ENCODE data around the gene BEX4.

The BEX4 gene

GRCh38 chrX:103254921-103255493 is 40.1 kb downstream of the BEX4 start, which contains the start of gene TCEAL8:
TSS of gene TCEAL8 (minus strand) at chrX:103255155. CDS start at chrX:103253979, 1,176 bp downstream.
- H3K9me3 ChIP-seq (ENCODE audit: insufficient read depth, low read depth, low read length) = no peaks in the 10 kb centered on the region
- no peaks in the 10 kb centered on the region for H3K27me3 ChIP-seq (ENCODE audit: insufficient read depth, low read length, poor library complexity, severe bottlenecking)
- H3K4me3 ChIP-seq (ENCODE audit: low read length, poor library complexity, severe bottlenecking) = peak within 1 kb of the TSS; percentile 97
- peak within 1 kb of the TSS; percentile 93 for H3K4me2 ChIP-seq (ENCODE audit: low read depth, low read length, poor library complexity, severe bottlenecking)
- TF ChIP-seq CTCF (conservative IDR thresholded peaks at IDR 0.05; ENCODE audit: low read length) (no peak), EZH2phosphoT487 (IDR thresholded peaks at IDR 0.05; ENCODE audit: borderline replicate concordance) (no peak)
- H4K20me1 ChIP-seq (ENCODE audit: insufficient read depth, low read length, poor library complexity, severe bottlenecking) = peaks cover 16% of the 10 kb centered on the region
- peaks cover 14% of the 10 kb centered on the region for H3K4me1 ChIP-seq (ENCODE audit: insufficient read depth, low read length, poor library complexity, severe bottlenecking)
- no peaks in the 10 kb centered on the region for H3K9me2 ChIP-seq (replicated peaks; ENCODE audit: low read depth, low read length)
- peak within 1 kb of the TSS; percentile 96 for H2AFZ ChIP-seq (ENCODE audit: low read length)
- H3K79me2 ChIP-seq (ENCODE audit: insufficient read depth, low read length) = peaks cover 37% of the 10 kb centered on the region
- H3F3A ChIP-seq (ENCODE audit: low read depth) = no peaks in the 10 kb centered on the region
- no peaks in the 10 kb centered on the region for H3K36me3 ChIP-seq (ENCODE audit: insufficient read depth, low read length)
- H3K9ac ChIP-seq (ENCODE audit: low read depth, low read length, poor library complexity, severe bottlenecking) = peak within 1 kb of the TSS; percentile 98

- no peak for TF ChIP-seq EZH2phosphoT487 (IDR thresholded peaks at IDR 0.05; ENCODE audit: borderline replicate concordance)
- TF ChIP-seq CTCF (conservative IDR thresholded peaks at IDR 0.05; ENCODE audit: low read length) = no peak
- H3K4me2 ChIP-seq (ENCODE audit: low read depth, low read length, poor library complexity, severe bottlenecking) = no peak overlapping the region
- H2AFZ ChIP-seq (ENCODE audit: low read length) = no peak overlapping the region
These were observed 41.7 kb downstream of the BEX4 start for GRCh38 chrX:103256651-103257050.

GRCh38 chrX:103258275-103258674 is 43.4 kb downstream of the BEX4 start:
- H4K20me1 ChIP-seq (ENCODE audit: insufficient read depth, low read length, poor library complexity, severe bottlenecking) = peaks cover 9% of the 10 kb centered on the region
- H3K9ac ChIP-seq (ENCODE audit: low read depth, low read length, poor library complexity, severe bottlenecking) = no peak overlapping the region
- H3K4me2 ChIP-seq (ENCODE audit: low read depth, low read length, poor library complexity, severe bottlenecking) = no peak overlapping the region
- H3K4me1 ChIP-seq (ENCODE audit: insufficient read depth, low read length, poor library complexity, severe bottlenecking) = peaks cover 9% of the 10 kb centered on the region
- no peak overlapping the region for H3K4me3 ChIP-seq (ENCODE audit: low read length, poor library complexity, severe bottlenecking)
- H3K9me3 ChIP-seq (ENCODE audit: insufficient read depth, low read depth, low read length) = no peaks in the 10 kb centered on the region
- no peaks in the 10 kb centered on the region for H3K9me2 ChIP-seq (replicated peaks; ENCODE audit: low read depth, low read length)
- no peaks in the 10 kb centered on the region for H3K36me3 ChIP-seq (ENCODE audit: insufficient read depth, low read length)
- no peaks in the 10 kb centered on the region for H3F3A ChIP-seq (ENCODE audit: low read depth)
- no peak overlapping the region for H2AFZ ChIP-seq (ENCODE audit: low read length)
- no peaks in the 10 kb centered on the region for H3K27me3 ChIP-seq (ENCODE audit: insufficient read depth, low read length, poor library complexity, severe bottlenecking)
- peaks cover 23% of the 10 kb centered on the region for H3K79me2 ChIP-seq (ENCODE audit: insufficient read depth, low read length)
- TF ChIP-seq CTCF (conservative IDR thresholded peaks at IDR 0.05; ENCODE audit: low read length) (no peak), EZH2phosphoT487 (IDR thresholded peaks at IDR 0.05; ENCODE audit: borderline replicate concordance) (no peak)

More at GRCh38 chrX:103256651-103257050, 41.7 kb downstream of the BEX4 start:
- H3F3A ChIP-seq (ENCODE audit: low read depth) = no peaks in the 10 kb centered on the region
- no peak overlapping the region for H3K4me3 ChIP-seq (ENCODE audit: low read length, poor library complexity, severe bottlenecking)
- no peaks in the 10 kb centered on the region for H3K9me2 ChIP-seq (replicated peaks; ENCODE audit: low read depth, low read length)
- H4K20me1 ChIP-seq (ENCODE audit: insufficient read depth, low read length, poor library complexity, severe bottlenecking) = peaks cover 16% of the 10 kb centered on the region
- no peaks in the 10 kb centered on the region for H3K9me3 ChIP-seq (ENCODE audit: insufficient read depth, low read depth, low read length)
- H3K36me3 ChIP-seq (ENCODE audit: insufficient read depth, low read length) = no peaks in the 10 kb centered on the region
- no peaks in the 10 kb centered on the region for H3K27me3 ChIP-seq (ENCODE audit: insufficient read depth, low read length, poor library complexity, severe bottlenecking)
- no peak overlapping the region for H3K9ac ChIP-seq (ENCODE audit: low read depth, low read length, poor library complexity, severe bottlenecking)
- H3K4me1 ChIP-seq (ENCODE audit: insufficient read depth, low read length, poor library complexity, severe bottlenecking) = peaks cover 14% of the 10 kb centered on the region
- peaks cover 37% of the 10 kb centered on the region for H3K79me2 ChIP-seq (ENCODE audit: insufficient read depth, low read length)
